Activated CD4-positive, alpha-beta T cell treated with anti-CD3 and anti-CD28 coated beads, Interleukin-10, Interleukin-2, amounts not matched to agents 100 ng/mL and 50 ng/mL, durations not matched to agents 16 hours and 8 hours (primary cell): ENCODE measurements around the gene MED25.

ENCODE experiments used
- DNase-seq: peaks from one replicate; pipeline ENCODE4 v3.0.0-alpha.2; 2020

MED25 gene

GRCh38 chr19:49859682-49860335, 41.7 kb downstream of the MED25 start:
- DNase-seq, result no peak

- no peak for DNase-seq
Observed at GRCh38 chr19:49860336-49861102, 42.4 kb downstream of the MED25 start.

GRCh38 chr19:49861107-49861506, 43.0 kb downstream of the MED25 start:
- no peak for DNase-seq

DNA sequence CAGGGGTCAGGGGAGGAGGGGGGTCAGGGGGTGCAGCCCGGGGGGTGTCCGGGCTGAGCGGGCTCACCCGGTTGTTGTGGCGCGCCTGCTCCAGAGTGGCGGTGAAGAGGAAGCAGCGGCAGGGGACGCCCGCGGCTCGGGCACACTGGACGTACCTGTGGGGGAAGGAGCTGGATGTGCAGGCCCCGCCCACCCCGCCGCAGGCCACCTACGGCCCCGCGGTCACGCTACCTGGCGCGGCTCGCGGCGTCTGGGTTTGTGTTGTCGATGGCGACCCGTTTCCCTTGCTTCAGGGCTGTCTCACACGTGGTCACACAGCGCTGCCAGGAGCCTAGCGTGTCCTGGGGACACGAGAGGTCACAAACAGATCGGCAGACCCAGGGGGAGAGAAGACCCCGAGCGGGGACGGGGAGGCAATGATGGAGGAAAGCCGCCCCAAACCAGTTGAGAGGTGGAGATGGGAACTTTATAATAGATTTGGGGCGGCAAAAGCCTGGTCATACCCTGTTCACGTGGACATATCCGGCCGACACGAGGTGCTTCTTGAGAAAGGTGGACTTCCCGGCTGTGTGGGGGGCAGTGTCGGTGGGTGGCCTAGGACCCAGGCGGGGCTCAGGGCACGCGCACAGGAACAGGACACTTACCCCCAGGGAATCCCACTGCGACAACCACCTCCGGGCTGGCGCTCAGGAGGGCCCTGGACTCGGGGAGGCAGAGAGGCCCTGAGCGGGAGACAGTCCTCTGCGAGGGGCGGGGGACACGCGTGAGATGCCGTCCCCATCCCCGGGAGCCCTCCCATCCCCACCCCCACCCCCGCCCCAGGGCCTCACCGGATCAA, 43.7 kb downstream of the MED25 start:
- no peak for DNase-seq

GRCh38 chr19:49862391-49863253, 44.5 kb downstream of the MED25 start:
- DNase-seq, result no peak

DNA sequence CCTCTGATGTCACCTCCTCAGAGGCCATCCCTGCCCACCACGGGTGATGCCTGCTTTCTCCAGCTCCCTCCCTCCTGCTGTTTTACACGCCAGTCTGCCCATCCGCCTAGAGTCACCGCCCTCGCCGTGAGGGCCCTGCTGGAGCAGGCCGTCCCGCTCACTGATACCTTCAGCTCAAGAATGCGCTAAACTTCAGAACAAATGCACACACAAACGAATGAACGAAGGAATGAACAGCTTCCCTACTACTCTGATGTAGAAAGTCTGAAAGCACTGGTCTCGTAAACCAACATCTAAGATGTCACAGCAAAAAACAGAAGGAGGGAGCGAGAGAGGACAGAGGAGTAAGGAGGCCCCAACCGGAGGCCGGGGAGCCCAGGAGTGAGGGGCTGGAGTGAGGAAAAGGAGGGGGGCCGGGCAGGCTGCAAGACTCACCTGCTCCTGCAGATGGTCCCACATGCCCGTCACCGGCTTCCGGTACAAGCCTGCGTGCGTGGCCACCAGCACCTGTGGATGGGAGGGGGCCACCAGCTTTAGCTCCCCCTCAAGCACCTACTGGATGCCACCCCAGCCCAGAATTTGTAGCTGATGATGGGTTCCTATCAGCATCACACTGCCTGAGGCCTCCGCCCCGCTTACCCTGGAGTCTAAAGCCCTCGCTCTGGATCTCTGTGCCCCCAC, 45.3 kb downstream of the MED25 start:
- DNase-seq, result no peak

DNA sequence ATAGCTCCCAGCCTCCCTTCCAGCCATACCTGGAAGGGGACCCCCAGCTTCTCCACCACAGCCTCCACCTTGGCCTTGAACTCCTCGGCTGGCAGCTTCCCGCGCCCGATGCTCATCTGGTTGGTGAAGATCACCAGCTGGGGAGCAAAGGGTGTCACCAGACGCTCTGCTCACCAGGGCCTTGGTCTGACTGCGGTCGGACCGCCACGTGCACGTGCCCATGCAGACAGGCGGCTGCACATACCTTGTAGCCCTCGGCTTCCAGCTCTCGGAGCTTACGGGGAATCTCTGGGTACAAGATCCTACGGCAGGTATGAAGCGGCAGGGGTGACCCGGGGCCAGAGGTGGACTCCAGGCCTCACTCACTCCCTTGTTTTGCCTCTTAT, 45.8 kb downstream of the MED25 start:
- DNase-seq, result no peak

GRCh38 chr19:49864890-49865289, 46.8 kb downstream of the MED25 start:
- DNase-seq, result no peak

- DNase-seq, result peak; percentile 88
Observed at GRCh38 chr19:49866933-49867782, 49.1 kb downstream of the MED25 start, which contains the start of gene PNKP. Gene PNKP (minus strand): TSS chr19:49867576. CDS start chr19:49867204, 372 bp downstream.

- DNase-seq, result no peak
Observed at GRCh38 chr19:49869009-49869483, 51.0 kb downstream of the MED25 start.

DNA sequence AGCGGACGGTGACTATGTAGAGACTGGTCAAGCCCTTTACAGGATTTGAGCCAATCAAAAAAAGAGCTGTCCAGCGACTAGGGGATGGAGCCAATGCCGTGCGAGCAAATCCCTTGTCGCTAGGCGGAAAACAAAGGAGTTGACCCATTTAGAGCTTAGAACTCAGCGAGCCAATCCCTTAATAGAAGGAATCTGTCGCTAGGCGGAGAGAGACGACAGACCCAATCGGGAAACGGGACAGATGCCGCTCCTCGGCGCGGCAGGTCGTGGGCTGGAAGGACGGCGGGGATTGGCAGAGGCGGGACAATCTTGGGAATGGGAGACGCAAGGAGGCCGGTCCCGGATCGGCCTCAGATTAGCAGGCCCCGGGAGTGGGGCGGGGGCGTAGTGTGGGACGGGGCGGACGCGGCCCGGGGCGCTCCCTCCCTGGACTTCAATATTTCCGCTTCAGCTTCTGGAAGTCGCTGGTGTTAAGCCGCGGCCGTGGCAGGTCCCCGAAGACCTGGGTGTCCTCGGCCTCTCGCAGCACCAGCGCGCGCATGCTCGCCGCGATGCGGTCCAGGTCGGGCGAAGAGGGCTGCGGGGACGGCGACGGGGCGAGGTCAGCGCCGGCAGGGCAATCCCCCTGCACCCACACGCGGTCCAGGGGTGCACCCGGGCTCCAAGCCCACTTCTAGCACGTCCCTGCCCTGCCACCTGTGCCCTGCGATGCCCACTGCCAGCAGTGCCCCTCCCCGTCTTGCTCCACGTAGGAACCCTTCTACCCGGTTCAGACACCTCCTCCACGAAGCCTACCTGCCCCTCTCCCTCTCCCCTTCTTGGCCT, 51.6 kb downstream of the MED25 start:
- peak; percentile 99 for DNase-seq

DNA sequence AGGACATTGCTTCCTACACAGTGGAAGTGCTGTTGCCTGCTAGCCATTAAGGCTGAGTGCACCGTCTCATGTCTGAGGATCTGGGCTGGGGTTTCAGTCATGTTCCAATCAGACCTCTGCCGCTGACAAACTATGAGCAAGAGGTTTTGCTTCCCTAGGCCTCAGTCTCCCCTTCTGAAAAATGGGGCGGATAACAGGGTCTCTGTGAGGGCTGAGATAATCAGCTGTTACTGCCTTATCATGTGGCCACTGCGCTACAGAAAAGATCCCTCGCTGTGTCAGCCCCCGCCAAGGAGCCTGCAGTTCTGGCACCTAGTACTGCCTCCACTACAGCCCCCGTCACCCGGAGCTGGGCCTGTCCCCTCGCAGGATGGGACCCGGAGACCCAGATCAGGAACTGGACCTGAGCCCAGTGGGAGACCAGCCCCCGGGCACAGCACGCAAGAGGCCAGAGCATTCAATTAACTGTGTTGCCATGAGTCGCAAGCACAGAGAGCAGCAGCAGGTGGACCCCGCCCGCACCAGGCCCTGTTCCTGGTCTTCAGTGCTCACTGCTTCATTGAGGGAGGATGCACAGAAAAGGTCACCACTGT, 52.3 kb downstream of the MED25 start:
- DNase-seq, result no peak

DNA sequence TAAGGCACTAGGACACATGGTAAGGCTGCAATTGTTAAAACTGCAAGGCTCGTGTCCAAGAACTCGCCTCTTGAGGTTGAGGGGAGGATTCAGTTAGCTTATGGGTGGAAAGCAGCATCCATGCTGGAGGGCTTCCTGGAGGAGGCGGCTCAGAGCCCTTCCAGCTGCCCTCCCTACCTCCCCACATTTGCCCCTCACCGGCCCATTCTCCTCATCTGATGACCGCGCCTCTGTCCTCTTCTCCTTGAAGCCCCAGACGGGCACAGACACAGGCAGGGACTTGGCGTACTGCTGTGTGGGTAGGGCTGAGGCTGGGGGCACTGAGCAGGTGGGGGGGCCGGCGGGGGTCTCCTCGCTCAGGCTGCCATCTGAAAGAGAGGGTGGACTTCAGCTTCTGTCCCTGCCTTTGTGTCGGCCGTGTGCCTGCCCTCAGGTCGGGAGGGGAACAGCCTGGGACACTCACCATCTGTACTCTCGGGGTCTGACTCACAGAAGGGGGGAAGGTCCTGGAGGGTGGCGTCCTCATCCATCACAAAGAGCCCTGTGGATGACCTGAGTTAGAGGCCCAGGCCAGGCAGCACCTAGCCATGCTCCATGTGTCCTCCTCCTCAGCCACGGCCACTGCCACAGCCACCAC, 53.4 kb downstream of the MED25 start:
- no peak for DNase-seq

DNA sequence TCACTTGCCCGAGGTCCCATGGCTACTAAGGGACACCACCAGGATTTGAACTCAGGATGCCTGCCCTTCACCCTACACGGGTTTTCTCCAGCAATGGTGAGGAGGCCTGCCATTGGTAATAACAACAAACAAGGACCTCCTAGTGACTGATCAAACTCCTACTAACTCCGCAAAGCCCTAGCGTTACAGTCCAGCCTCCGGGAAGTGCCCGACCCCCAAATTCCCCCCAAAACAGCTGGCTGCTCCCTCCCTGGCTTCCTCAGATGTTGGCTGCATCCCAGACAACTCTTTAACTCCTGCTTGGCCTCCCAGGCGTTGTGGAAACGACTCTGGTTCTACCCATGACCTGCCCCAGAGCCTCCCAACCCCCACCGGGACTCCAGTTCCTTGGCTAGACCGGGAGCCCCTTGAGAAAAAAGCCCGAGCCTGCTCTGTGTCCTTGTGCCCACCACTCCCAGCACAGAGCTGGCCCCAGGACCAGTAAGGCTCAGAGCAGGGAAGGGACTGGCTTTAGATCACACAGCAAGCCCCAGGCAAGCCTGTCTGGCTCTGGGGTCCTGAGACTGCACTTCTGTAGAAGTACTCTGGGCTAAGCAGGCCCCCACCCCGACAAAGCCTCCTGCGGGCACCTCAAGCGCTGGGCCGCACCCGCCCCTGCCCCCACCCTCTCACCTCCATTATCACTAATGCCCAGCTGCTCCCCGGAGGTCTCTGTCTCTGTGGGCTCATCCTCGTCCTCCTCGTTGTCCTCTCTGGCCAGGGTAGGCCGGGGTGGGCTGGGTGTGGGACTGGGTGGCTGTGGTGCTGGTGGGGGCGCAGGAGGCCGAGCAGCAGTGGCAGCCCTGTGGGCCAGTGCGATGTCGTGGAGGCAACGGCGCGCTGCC, 54.4 kb downstream of the MED25 start:
- DNase-seq, result no peak

GRCh38 chr19:49873129-49873521, 55.0 kb downstream of the MED25 start:
- no peak for DNase-seq

- DNase-seq, result no peak
Observed at GRCh38 chr19:49873834-49874233, 55.7 kb downstream of the MED25 start.

- DNase-seq, result no peak
Observed at GRCh38 chr19:49874503-49875157, 56.5 kb downstream of the MED25 start.
